Activated CD8-positive, alpha-beta memory T cell treated with anti-CD3 and anti-CD28 coated beads, Interleukin-2, amount 50 U/mL, for 1 hour (primary cell): ENCODE measurements around the gene CXCL16.
"Not testable (repeated sequence)": the region's sequence is repeated elsewhere in the genome, so short reads cannot be mapped to it uniquely, and the experiment has no call there.

ENCODE experiments used
- DNase-seq: peaks from one replicate; pipeline ENCODE4 v3.0.0-alpha.2; 2020; ENCODE audit errors: extremely low read depth

CXCL16 gene

GRCh38 chr17:4699401-4700056 lies 40.2 kb downstream of the CXCL16 start:
- not testable (repeated sequence) for DNase-seq

GRCh38 chr17:4696437-4696805 lies 43.3 kb downstream of the CXCL16 start:
- no peak for DNase-seq

- DNase-seq = no peak
These were observed 46.3 kb downstream of the CXCL16 start for GRCh38 chr17:4693416-4693815.

GRCh38 chr17:4691686-4692085 lies 48.0 kb downstream of the CXCL16 start:
- no peak for DNase-seq

- DNase-seq = no peak
These were observed 49.0 kb downstream of the CXCL16 start for GRCh38 chr17:4690745-4691144.

GRCh38 chr17:4689872-4690271 lies 49.9 kb downstream of the CXCL16 start:
- DNase-seq = not testable (repeated sequence)

GRCh38 chr17:4683739-4684138 lies 56.0 kb downstream of the CXCL16 start:
- not testable (repeated sequence) for DNase-seq
